Right lobe of liver (tissue), 6 donors: Measurements from ENCODE around the gene PPFIBP2. TPM values are rescaled to one million over a fixed set of nuclear protein-coding genes. Genes with fewer than 3 reads are reported as not detected.

Experiments used
- ATAC-seq, 4 donors: fragments of 200-7000 bp; cut with Tn5 transposase; one replicate each; pipeline ENCODE4 v1.9.1; 2020; ENCODE audit warnings: mild to moderate bottlenecking in 4 of 4, moderate library complexity in 4 of 4
- DNase-seq, 3 donors: peaks; one replicate each; pipeline ENCODE4 v3.0.0-alpha.2; 2020
- H3K27ac ChIP-seq, 3 donors: fragments of 200-600 bp; one replicate each; pipeline ENCODE4 v1.8.0; 2022
- H3K27me3 ChIP-seq, 2 donors: fragments of 200-600 bp; one replicate each; pipeline ENCODE4 v1.8.0; 2022
- H3K36me3 ChIP-seq, 4 donors: fragments of 200-600 bp; sonication (generic) in 1 of 4; one replicate each; pipeline versions ENCODE4 v1.5.1 to v1.8.0; 2017 to 2022; ENCODE audit warnings: control low read depth in 1 of 4
- H3K4me1 ChIP-seq, 4 donors: fragments of 200-600 bp; sonication (generic) in 1 of 4; one replicate each; pipeline versions ENCODE4 v1.5.1 to v1.8.0; 2017 to 2022; ENCODE audit warnings: control low read depth in 1 of 4
- H3K4me3 ChIP-seq, 3 donors: fragments of 200-600 bp; one replicate each; pipeline ENCODE4 v1.8.0; 2022
- H3K9me3 ChIP-seq, 4 donors: fragments of 200-600 bp; sonication (generic) in 1 of 4; one replicate each; pipeline versions ENCODE4 v1.5.1 to v1.8.0; 2017 to 2022; ENCODE audit warnings: control low read depth in 1 of 4
- CTCF ChIP-seq, 4 donors: fragments of 200-600 bp in 3 of 4; fragments of 450-650 bp in 1 of 4; IDR thresholded peaks; one replicate each; pipeline versions ENCODE4 v1.5.1 to v1.8.0; 2016 to 2022; ENCODE audit warnings: antibody characterized with exemption in 4 of 4, mild to moderate bottlenecking in 2 of 4
- POLR2A ChIP-seq: fragments of 450-650 bp; IDR thresholded peaks from one replicate; pipeline ENCODE4 v1.6.1; 2017; ENCODE audit warnings: antibody characterized with exemption, mild to moderate bottlenecking
- WGBS: methylation state at CpG from one replicate; pipeline ENCODE4 v1.1.6; 2018; ENCODE audit warnings: low coverage, low lambda C conversion rate; ENCODE audit not compliant: insufficient coverage; ENCODE audit errors: missing lambda C conversion rate; 5-methylcytosine and 5-hydroxymethylcytosine counted together
- intact Hi-C, 2 donors: fragments of 100-400 bp; cut with DNase I; formaldehyde crosslinking; loops; one replicate each; pipeline versions ENCODE4 v1.11.2 to v1.14.1; 2022
- total RNA-seq, 6 experiments: library from RNA; depleted of rRNA in 2 of 6; stranded (reverse); fragments of >200 nt in 2 of 6; fragmentation: NEBNext Ultra II Directional in 3 of 6; extraction: Animal tissue kit (Norgen Biotek cat#: 25700) in 3 of 6; gene quantifications; one replicate each; pipeline versions ENCODE4 v1.1.0 to v1.2.4, GENCODE V29; 2016 to 2023
- donor health status: DM: no; HTN: yes; CAD: no.
- donor health status: DM: no; HTN: no; CAD: no.
- donor health status: DM: no; HTN: no; CAD: no.
- donor health status: DM: no; HTN: yes; CAD: no.
- donor health status: DM: no; HTN: yes; CAD: no.

The PPFIBP2 gene
- total RNA-seq, 6 experiments from 2014 or later = 25.5 to 69.3 (median 46.6) TPM

DNA sequence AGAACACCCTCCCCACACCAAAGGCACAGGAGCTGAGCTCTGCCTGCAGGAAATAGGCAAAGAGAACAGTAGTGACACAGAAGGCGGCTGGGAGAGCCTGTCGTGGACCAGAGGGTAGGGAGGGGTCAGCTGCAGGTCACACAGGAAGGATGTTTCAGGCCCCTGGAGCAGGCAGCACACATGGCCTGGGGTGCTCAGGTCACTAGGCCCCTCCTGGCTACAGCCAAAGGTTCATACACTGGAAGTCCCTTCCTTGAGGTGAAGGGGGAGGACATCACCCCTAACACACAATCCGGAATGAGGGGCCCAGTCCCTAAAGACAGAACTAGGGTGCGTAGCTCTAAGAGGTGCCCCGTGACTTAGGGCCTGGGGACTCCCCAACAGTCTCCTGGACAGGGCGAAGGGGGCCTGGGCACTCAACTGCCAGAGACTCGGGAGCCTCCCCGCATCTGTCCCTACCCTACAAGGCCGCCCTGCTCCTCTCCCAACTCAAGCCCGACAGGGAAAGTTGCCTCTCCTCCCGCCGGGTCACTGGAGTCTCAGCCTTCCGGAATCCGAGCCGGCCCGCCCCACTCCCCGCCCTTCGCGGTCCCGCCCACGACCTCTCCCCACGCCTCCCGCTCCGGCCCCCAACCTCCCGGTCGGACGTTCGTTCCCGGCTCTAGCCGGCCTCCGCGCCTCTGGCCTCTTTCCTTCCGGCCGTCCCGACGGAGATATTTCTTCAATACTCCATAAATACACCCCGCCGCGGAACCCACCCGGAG lies 159.3 kb downstream of the PPFIBP2 start, which contains the start of gene CYB5R2:
Gene CYB5R2 (minus strand): TSS at position 541 of the 764 bp plus-strand sequence. CDS start 675 bp downstream, outside the sequence.
- Histone ChIP-seq H3K9me3 (no peaks in the 10 kb centered on the region), H3K27me3 (no peaks in the 10 kb centered on the region), H3K4me1 (peaks cover 0 to 9% (median 3%) of the 10 kb centered on the region in 4 donors), H3K4me3 (peak within 1 kb of the TSS; percentile 43 to 54 (median 52)), H3K36me3 (no peaks in the 10 kb centered on the region), H3K27ac (peak within 1 kb of the TSS in 1 of 3 donors; percentile 31)
- 1% methylated on average over 14 of the region's 40 CpGs for WGBS
- peak in 2 of 3 donors; percentile 83 to 85 for DNase-seq
- peak; percentile 81 to 94 (median 90) for ATAC-seq
- TF ChIP-seq CTCF (IDR thresholded peaks at IDR 0.05) (no peak), POLR2A (peak; percentile 29)
- intact Hi-C loops = no loop called here

GRCh38 chr11:7673724-7674434 lies 160.1 kb downstream of the PPFIBP2 start:
- intact Hi-C loops = no loop called here
- peak overlapping the region in 1 of 3 donors; percentile 31 for H3K27ac ChIP-seq
- ATAC-seq (peak in 3 of 4 donors; percentile 1 to 21 (median 8)), DNase-seq (no peak)
- H3K4me3 ChIP-seq = peak overlapping the region; percentile 43 to 54 (median 52)
- no peaks in the 10 kb centered on the region for H3K9me3 ChIP-seq
- H3K27me3 ChIP-seq = no peaks in the 10 kb centered on the region
- peaks cover 0 to 9% (median 3%) of the 10 kb centered on the region in 4 donors for H3K4me1 ChIP-seq
- TF ChIP-seq CTCF (IDR thresholded peaks at IDR 0.05) = no peak
- TF ChIP-seq POLR2A = no peak
- no peaks in the 10 kb centered on the region for H3K36me3 ChIP-seq
- 24% methylated on average over 16 of the region's 72 CpGs for whole genome bisulfite sequencing

GRCh38 chr11:7675631-7676030 lies 161.8 kb downstream of the PPFIBP2 start:
- Histone ChIP-seq H3K4me3 (no peak overlapping the region), H3K9me3 (no peaks in the 10 kb centered on the region), H3K27ac (no peak overlapping the region), H3K27me3 (no peaks in the 10 kb centered on the region), H3K36me3 (no peaks in the 10 kb centered on the region), H3K4me1 (peaks cover 0 to 9% (median 3%) of the 10 kb centered on the region in 4 donors)
- 85% methylated on average over 3 of the region's 3 CpGs for WGBS
- intact Hi-C loops = no loop called here
- no peak for ATAC-seq
- no peak for TF ChIP-seq POLR2A
- TF ChIP-seq CTCF (IDR thresholded peaks at IDR 0.05) = no peak
- no peak for DNase-seq

- intact Hi-C loops = no loop called here
- H3K27ac ChIP-seq = no peak overlapping the region
- TF ChIP-seq POLR2A (no peak), CTCF (IDR thresholded peaks at IDR 0.05) (no peak)
- 73% methylated on average over 5 of the region's 5 CpGs for WGBS
- H3K9me3 ChIP-seq = no peaks in the 10 kb centered on the region
- H3K4me3 ChIP-seq = no peak overlapping the region
- peaks cover 0 to 9% (median 3%) of the 10 kb centered on the region in 4 donors for H3K4me1 ChIP-seq
- DNase-seq = no peak
- ATAC-seq = no peak
- no peaks in the 10 kb centered on the region for H3K36me3 ChIP-seq
- no peaks in the 10 kb centered on the region for H3K27me3 ChIP-seq
Observed at GRCh38 chr11:7677071-7677470, 163.3 kb downstream of the PPFIBP2 start.
